ENCODE measurements around the gene ULK1.
"Not testable (repeated sequence)": the region's sequence is repeated elsewhere in the genome, so short reads cannot be mapped to it uniquely, and the experiment has no call there.

The ULK1 gene

GRCh38 chr12:131871677-131872076, 22.7 kb upstream of the ULK1 start:
- DNase-seq (ENCODE audit: insufficient read length, low spot score) (no peak), FAIRE-seq (no peak)
- TF ChIP-seq POLR2A (IDR thresholded peaks at IDR 0.05; ENCODE audit: low read depth, low read length) (no peak), POLR2AphosphoS5 (IDR thresholded peaks at IDR 0.05; ENCODE audit: low read depth, low read length) (no peak), SPI1 (IDR thresholded peaks at IDR 0.05; ENCODE audit: low read depth, low read length) (no peak), PAX5 (IDR thresholded peaks at IDR 0.05; ENCODE audit: insufficient read depth, low read length, severe bottlenecking) (no peak), POU2F2 (IDR thresholded peaks at IDR 0.05; ENCODE audit: low read depth, low read length) (no peak), TAF1 (IDR thresholded peaks at IDR 0.05; ENCODE audit: low read depth, low read length) (no peak)

- peak; percentile 8 for DNase-seq (ENCODE audit: insufficient read length, low spot score)
- FAIRE-seq = no peak
Measured at GRCh38 chr12:131872154-131873051, 22.0 kb upstream of the ULK1 start.

GRCh38 chr12:131873293-131873692, 21.1 kb upstream of the ULK1 start:
- TF ChIP-seq TAF1 (IDR thresholded peaks at IDR 0.05; ENCODE audit: low read depth, low read length) (no peak), POU2F2 (IDR thresholded peaks at IDR 0.05; ENCODE audit: low read depth, low read length) (no peak), POLR2A (IDR thresholded peaks at IDR 0.05; ENCODE audit: low read depth, low read length) (no peak), POLR2AphosphoS5 (IDR thresholded peaks at IDR 0.05; ENCODE audit: low read depth, low read length) (no peak), PAX5 (IDR thresholded peaks at IDR 0.05; ENCODE audit: insufficient read depth, low read length, severe bottlenecking) (no peak), SPI1 (IDR thresholded peaks at IDR 0.05; ENCODE audit: low read depth, low read length) (no peak)
- FAIRE-seq = no peak

More at GRCh38 chr12:131872154-131873051, 22.0 kb upstream of the ULK1 start:
- TF ChIP-seq TAF1 (IDR thresholded peaks at IDR 0.05; ENCODE audit: low read depth, low read length) (no peak), POLR2A (IDR thresholded peaks at IDR 0.05; ENCODE audit: low read depth, low read length) (no peak), POLR2AphosphoS5 (IDR thresholded peaks at IDR 0.05; ENCODE audit: low read depth, low read length) (no peak), POU2F2 (IDR thresholded peaks at IDR 0.05; ENCODE audit: low read depth, low read length) (no peak), PAX5 (IDR thresholded peaks at IDR 0.05; ENCODE audit: insufficient read depth, low read length, severe bottlenecking) (no peak), SPI1 (IDR thresholded peaks at IDR 0.05; ENCODE audit: low read depth, low read length) (no peak)

GRCh38 chr12:131874972-131875371, 19.4 kb upstream of the ULK1 start:
- not testable (repeated sequence) for DNase-seq (ENCODE audit: insufficient read length, low spot score); FAIRE-seq

More at GRCh38 chr12:131873293-131873692, 21.1 kb upstream of the ULK1 start:
- DNase-seq (ENCODE audit: insufficient read length, low spot score) = no peak

GRCh38 chr12:131877216-131877615, 17.2 kb upstream of the ULK1 start:
- FAIRE-seq; DNase-seq (ENCODE audit: insufficient read length, low spot score): not testable (repeated sequence)

- not testable (repeated sequence) for FAIRE-seq
Measured at GRCh38 chr12:131878436-131878835, 16.0 kb upstream of the ULK1 start.

GRCh38 chr12:131882804-131883520, 11.5 kb upstream of the ULK1 start:
- no peak for TF ChIP-seq POU2F2 (IDR thresholded peaks at IDR 0.05; ENCODE audit: low read depth, low read length)
- no peak for TF ChIP-seq POLR2A (IDR thresholded peaks at IDR 0.05; ENCODE audit: low read depth, low read length)
- no peak for TF ChIP-seq SPI1 (IDR thresholded peaks at IDR 0.05; ENCODE audit: low read depth, low read length)
- TF ChIP-seq TAF1 (IDR thresholded peaks at IDR 0.05; ENCODE audit: low read depth, low read length) = no peak
- TF ChIP-seq POLR2AphosphoS5 (IDR thresholded peaks at IDR 0.05; ENCODE audit: low read depth, low read length) = no peak
- no peak for TF ChIP-seq PAX5 (IDR thresholded peaks at IDR 0.05; ENCODE audit: insufficient read depth, low read length, severe bottlenecking)
- DNase-seq (ENCODE audit: insufficient read length, low spot score) (no peak), FAIRE-seq (no peak)

More at GRCh38 chr12:131878436-131878835, 16.0 kb upstream of the ULK1 start:
- DNase-seq (ENCODE audit: insufficient read length, low spot score) = not testable (repeated sequence)

GRCh38 chr12:131883521-131883900, 10.9 kb upstream of the ULK1 start:
- FAIRE-seq = no peak
- no peak for DNase-seq (ENCODE audit: insufficient read length, low spot score)
- no peak for TF ChIP-seq POLR2AphosphoS5 (IDR thresholded peaks at IDR 0.05; ENCODE audit: low read depth, low read length)
- TF ChIP-seq TAF1 (IDR thresholded peaks at IDR 0.05; ENCODE audit: low read depth, low read length) = no peak
- TF ChIP-seq POLR2A (IDR thresholded peaks at IDR 0.05; ENCODE audit: low read depth, low read length) = no peak
- no peak for TF ChIP-seq PAX5 (IDR thresholded peaks at IDR 0.05; ENCODE audit: insufficient read depth, low read length, severe bottlenecking)
- no peak for TF ChIP-seq SPI1 (IDR thresholded peaks at IDR 0.05; ENCODE audit: low read depth, low read length)
- TF ChIP-seq POU2F2 (IDR thresholded peaks at IDR 0.05; ENCODE audit: low read depth, low read length) = no peak

GRCh38 chr12:131885076-131885475, 9.3 kb upstream of the ULK1 start:
- not testable (repeated sequence) for DNase-seq (ENCODE audit: insufficient read length, low spot score); FAIRE-seq

GRCh38 chr12:131885543-131886057, 8.8 kb upstream of the ULK1 start:
- TF ChIP-seq POLR2A (IDR thresholded peaks at IDR 0.05; ENCODE audit: low read depth, low read length) (no peak), POU2F2 (IDR thresholded peaks at IDR 0.05; ENCODE audit: low read depth, low read length) (no peak), PAX5 (IDR thresholded peaks at IDR 0.05; ENCODE audit: insufficient read depth, low read length, severe bottlenecking) (no peak), SPI1 (IDR thresholded peaks at IDR 0.05; ENCODE audit: low read depth, low read length) (no peak), TAF1 (IDR thresholded peaks at IDR 0.05; ENCODE audit: low read depth, low read length) (no peak), POLR2AphosphoS5 (IDR thresholded peaks at IDR 0.05; ENCODE audit: low read depth, low read length) (no peak)
- FAIRE-seq = no peak
- no peak for DNase-seq (ENCODE audit: insufficient read length, low spot score)

- FAIRE-seq; DNase-seq (ENCODE audit: insufficient read length, low spot score): not testable (repeated sequence)
Measured at GRCh38 chr12:131891722-131892121, 2.7 kb upstream of the ULK1 start.
